Measurements from ENCODE around the gene CTRL. TPM values are rescaled to one million over a fixed set of nuclear protein-coding genes. Genes with fewer than 3 reads are reported as not detected.

CTRL gene
- total RNA-seq, 1 donor: 1.3 TPM

DNA sequence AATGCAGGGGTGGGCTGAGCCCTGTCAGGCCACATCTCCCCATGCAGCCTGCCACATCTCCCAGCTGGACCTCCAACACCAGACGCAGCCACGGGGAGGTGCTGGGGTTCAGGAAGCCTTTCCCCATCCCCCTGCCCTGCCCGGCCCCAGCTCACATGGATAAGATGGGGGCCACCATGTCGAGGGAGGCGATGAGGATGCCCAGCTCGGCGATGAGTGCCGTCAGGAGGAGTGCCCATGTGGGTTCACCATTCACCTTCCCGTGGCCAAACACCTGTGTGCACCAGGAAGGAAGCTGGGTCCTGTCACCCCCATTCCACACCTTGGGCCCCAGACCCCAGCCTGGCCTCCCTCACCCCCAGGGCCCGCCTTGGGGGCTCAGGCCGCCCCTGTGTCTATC lies 18.0 kb upstream of the CTRL start:
- TF ChIP-seq, protein P1, sequence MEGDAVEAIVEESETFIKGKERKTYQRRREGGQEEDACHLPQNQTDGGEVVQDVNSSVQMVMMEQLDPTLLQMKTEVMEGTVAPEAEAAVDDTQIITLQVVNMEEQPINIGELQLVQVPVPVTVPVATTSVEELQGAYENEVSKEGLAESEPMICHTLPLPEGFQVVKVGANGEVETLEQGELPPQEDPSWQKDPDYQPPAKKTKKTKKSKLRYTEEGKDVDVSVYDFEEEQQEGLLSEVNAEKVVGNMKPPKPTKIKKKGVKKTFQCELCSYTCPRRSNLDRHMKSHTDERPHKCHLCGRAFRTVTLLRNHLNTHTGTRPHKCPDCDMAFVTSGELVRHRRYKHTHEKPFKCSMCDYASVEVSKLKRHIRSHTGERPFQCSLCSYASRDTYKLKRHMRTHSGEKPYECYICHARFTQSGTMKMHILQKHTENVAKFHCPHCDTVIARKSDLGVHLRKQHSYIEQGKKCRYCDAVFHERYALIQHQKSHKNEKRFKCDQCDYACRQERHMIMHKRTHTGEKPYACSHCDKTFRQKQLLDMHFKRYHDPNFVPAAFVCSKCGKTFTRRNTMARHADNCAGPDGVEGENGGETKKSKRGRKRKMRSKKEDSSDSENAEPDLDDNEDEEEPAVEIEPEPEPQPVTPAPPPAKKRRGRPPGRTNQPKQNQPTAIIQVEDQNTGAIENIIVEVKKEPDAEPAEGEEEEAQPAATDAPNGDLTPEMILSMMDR (IDR thresholded peaks at IDR 0.05; ENCODE audit: insufficient read depth, low read depth, low read length): no peak
- no peak overlapping the region for H3K4me3 ChIP-seq (ENCODE audit: low read depth, low read length)

DNA sequence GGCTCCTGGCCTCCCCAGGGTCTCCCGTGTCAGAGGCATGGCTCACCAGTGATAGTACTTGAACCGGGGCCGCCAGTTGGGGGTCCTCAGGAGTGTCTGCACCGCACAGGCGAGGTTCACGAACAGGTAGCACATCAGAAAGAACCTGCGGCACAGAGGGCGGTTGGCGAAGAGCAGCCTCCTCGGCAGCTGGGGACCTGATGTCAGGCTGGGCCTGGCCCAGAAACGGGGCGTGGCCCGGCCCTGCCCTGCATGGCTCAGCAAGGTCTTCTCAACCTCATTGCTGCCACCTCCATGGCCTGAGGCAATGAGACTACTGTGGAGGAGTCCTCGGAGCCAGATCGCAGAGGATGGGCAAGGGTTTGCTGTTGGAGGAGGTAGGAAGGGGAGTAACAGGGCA lies 16.4 kb upstream of the CTRL start:
- no peak for DNase-seq (ENCODE audit: low read depth)
- TF ChIP-seq, protein P1 (IDR thresholded peaks at IDR 0.05; ENCODE audit: insufficient read depth, low read depth, low read length): no peak
- no peak overlapping the region for H3K4me3 ChIP-seq (ENCODE audit: low read depth, low read length)

More for the DNA sequence above, 18.0 kb upstream of the CTRL start:
- DNase-seq (ENCODE audit: low read depth): no peak

GRCh38 chr16:67946966-67947558 lies 15.4 kb upstream of the CTRL start:
- TF ChIP-seq, protein P1 (IDR thresholded peaks at IDR 0.05; ENCODE audit: insufficient read depth, low read depth, low read length): no peak
- H3K4me3 ChIP-seq (ENCODE audit: low read depth, low read length): no peak overlapping the region
- DNase-seq (ENCODE audit: low read depth): no peak

DNA sequence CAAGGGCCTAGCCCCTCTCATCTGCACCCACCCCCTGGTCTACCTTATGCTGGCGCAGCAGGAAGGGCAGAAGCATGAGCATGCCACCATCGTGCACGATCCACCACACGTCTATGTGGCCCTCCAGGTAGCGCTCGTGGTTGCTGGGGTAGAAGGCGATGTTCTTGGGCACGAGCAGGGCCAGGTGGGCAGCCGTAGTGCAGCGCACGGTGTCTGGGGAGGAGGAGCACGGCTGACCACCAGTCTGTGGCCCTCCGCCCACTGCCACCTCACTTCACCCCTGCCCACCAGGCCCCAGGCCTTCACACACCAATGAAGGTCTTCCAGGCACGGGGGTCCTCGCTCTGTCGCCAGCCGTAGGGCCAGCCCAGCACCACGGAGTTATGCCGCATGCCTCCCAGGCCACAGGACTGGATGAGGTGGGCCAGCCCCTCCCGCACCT lies 14.5 kb upstream of the CTRL start:
- H3K4me3 ChIP-seq (ENCODE audit: low read depth, low read length): no peak overlapping the region
- no peak for DNase-seq (ENCODE audit: low read depth)
- TF ChIP-seq, protein P1 (IDR thresholded peaks at IDR 0.05; ENCODE audit: insufficient read depth, low read depth, low read length): no peak

DNA sequence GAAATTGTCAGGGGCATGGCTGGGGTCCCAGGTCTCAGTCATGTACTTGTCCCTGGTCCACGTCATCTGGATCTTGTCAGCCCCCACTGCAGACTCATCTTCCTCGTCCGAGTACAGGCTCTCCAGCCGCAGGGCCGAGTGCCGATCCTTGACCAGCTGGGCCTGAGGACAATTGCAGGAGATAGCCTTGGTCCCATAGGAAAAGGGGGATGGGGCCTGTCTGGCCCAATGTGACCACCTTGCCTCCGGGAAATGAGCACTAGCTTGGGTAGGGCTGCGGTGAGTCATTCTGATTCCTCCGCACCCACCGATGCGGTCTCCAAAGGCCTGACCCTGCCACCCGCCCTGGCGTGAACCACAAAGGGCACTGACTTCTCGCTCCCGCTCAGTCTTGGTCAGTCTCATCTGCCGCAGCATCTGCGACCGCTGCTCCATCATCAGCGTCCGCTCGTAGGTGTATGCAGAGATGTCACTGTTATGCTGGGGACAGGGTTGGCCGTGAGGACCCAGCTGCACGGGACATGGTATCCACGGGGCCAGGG lies 13.8 kb upstream of the CTRL start:
- TF ChIP-seq, protein P1 (IDR thresholded peaks at IDR 0.05; ENCODE audit: insufficient read depth, low read depth, low read length): no peak

GRCh38 chr16:67944690-67945391 lies 13.2 kb upstream of the CTRL start:
- DNase-seq (ENCODE audit: low read depth): no peak

More for the DNA sequence above, 13.8 kb upstream of the CTRL start:
- DNase-seq (ENCODE audit: low read depth): no peak
- no peak overlapping the region for H3K4me3 ChIP-seq (ENCODE audit: low read depth, low read length)

More at GRCh38 chr16:67944690-67945391, 13.2 kb upstream of the CTRL start:
- no peak overlapping the region for H3K4me3 ChIP-seq (ENCODE audit: low read depth, low read length)
- TF ChIP-seq, protein P1 (IDR thresholded peaks at IDR 0.05; ENCODE audit: insufficient read depth, low read depth, low read length): no peak

Measured in fibroblast of villous mesenchyme (primary cell).